Measurements from ENCODE around the gene TBC1D30.

The TBC1D30 gene

DNA sequence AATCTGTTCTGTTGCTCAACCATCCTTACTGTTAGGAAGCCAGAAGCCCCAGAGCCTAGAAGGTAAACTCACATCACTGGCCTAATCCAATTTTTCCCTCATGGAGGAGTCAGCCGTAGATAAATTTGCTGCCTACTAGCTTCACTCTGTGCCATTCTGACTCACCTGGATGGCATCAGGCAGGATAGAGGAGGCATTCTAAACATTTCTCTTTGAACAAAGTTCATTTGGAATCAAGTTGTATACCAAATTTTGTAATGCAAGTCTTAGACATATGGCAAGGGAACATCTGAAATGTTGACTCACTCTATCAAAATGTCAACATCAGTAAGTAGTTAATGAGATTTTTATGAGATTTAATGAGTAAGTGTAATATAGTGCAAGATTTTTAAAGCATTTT is 13.6 kb upstream of the TBC1D30 start:
- no peaks in the 10 kb centered on the region for H3K36me3 ChIP-seq (replicated peaks; ENCODE audit: insufficient read depth, low read length)
- no peaks in the 10 kb centered on the region for H3K9me2 ChIP-seq (replicated peaks; ENCODE audit: insufficient read depth, low read length)
- H3K4me3 ChIP-seq (ENCODE audit: low read length), result no peak overlapping the region
- peaks cover 11% of the 10 kb centered on the region; the same call in 1 of the 2 replicates for H3K79me2 ChIP-seq (ENCODE audit: low read length)
- no peak overlapping the region for H3K4me2 ChIP-seq (ENCODE audit: low read depth, low read length)
- TF ChIP-seq, protein P1, sequence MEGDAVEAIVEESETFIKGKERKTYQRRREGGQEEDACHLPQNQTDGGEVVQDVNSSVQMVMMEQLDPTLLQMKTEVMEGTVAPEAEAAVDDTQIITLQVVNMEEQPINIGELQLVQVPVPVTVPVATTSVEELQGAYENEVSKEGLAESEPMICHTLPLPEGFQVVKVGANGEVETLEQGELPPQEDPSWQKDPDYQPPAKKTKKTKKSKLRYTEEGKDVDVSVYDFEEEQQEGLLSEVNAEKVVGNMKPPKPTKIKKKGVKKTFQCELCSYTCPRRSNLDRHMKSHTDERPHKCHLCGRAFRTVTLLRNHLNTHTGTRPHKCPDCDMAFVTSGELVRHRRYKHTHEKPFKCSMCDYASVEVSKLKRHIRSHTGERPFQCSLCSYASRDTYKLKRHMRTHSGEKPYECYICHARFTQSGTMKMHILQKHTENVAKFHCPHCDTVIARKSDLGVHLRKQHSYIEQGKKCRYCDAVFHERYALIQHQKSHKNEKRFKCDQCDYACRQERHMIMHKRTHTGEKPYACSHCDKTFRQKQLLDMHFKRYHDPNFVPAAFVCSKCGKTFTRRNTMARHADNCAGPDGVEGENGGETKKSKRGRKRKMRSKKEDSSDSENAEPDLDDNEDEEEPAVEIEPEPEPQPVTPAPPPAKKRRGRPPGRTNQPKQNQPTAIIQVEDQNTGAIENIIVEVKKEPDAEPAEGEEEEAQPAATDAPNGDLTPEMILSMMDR (IDR thresholded peaks at IDR 0.05; ENCODE audit: low read length), result no peak
- TF ChIP-seq EZH2phosphoT487 (IDR thresholded peaks at IDR 0.05; ENCODE audit: low read length) (no peak), EZH2 (optimal IDR thresholded peaks at IDR 0.05; ENCODE audit: low read depth, low read length) (no peak)
- H2AFZ ChIP-seq (ENCODE audit: low read length), result no peak overlapping the region
- H3F3A ChIP-seq (ENCODE audit: insufficient read depth, low read length), result peaks cover 12% of the 10 kb centered on the region
- no peaks in the 10 kb centered on the region for H3K9me3 ChIP-seq (replicated peaks; ENCODE audit: insufficient read depth, low read length)
- no peaks in the 10 kb centered on the region for H3K27me3 ChIP-seq (replicated peaks; ENCODE audit: insufficient read depth, low read length)
- H3K4me1 ChIP-seq (ENCODE audit: low read length), result peaks cover 23% of the 10 kb centered on the region
- H3K27ac ChIP-seq (ENCODE audit: low read length), result no peak overlapping the region
- H4K20me1 ChIP-seq (ENCODE audit: insufficient read depth, low read length), result no peaks in the 10 kb centered on the region
- no peak overlapping the region for H3K9ac ChIP-seq (ENCODE audit: low read length)
- DNase-seq, result no peak

DNA sequence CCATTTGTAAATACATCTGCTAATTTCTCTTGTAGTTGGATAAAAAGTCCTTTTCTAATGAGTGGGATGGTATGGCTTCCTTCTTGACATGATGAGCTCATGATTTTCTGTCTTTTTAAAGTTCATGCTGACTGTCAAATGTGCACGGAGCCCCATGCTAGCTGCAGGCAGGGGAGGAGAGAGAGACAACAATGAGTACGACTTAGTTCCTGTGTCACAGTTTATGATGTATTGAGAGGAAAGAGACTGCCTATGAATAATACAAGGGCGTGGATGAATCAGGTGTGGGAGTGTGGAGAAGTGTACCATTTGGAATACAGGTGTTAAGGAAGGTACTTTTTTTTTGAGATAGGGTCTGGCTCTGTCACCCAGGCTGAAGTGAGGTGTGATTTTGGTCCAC is 10.7 kb upstream of the TBC1D30 start:
- H3K27ac ChIP-seq (ENCODE audit: low read length), result no peak overlapping the region
- TF ChIP-seq, protein P1 (IDR thresholded peaks at IDR 0.05; ENCODE audit: low read length), result no peak
- TF ChIP-seq EZH2phosphoT487 (IDR thresholded peaks at IDR 0.05; ENCODE audit: low read length), result no peak
- no peak for TF ChIP-seq EZH2 (optimal IDR thresholded peaks at IDR 0.05; ENCODE audit: low read depth, low read length)
- DNase-seq, result no peak

DNA sequence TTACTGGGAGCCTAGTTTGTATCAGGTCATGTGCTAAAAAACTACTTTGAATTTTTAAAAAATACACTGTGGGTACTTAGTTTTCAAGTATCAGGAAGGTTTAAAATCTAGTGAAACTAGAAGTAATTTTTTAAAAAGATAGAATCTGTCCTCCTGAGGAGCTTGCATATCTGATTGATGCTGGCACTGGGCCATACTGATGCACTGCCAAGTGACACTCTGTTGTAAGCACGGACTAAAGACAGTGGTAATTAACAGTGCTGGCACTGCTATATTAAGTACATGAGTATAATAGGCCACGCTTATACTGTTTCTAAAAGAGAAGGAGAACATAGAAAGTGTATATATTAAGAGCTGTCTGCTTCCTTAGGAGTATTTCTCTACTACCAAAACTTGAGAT is 10.0 kb upstream of the TBC1D30 start:
- Histone ChIP-seq H3K4me1 (ENCODE audit: low read length) (no peaks in the 10 kb centered on the region), H3K27me3 (replicated peaks; ENCODE audit: insufficient read depth, low read length) (no peaks in the 10 kb centered on the region), H3F3A (ENCODE audit: insufficient read depth, low read length) (no peaks in the 10 kb centered on the region), H3K4me3 (ENCODE audit: low read length) (no peak overlapping the region), H4K20me1 (ENCODE audit: insufficient read depth, low read length) (no peaks in the 10 kb centered on the region), H3K27ac (ENCODE audit: low read length) (no peak overlapping the region), H2AFZ (ENCODE audit: low read length) (no peak overlapping the region), H3K4me2 (ENCODE audit: low read depth, low read length) (no peak overlapping the region), H3K9ac (ENCODE audit: low read length) (no peak overlapping the region), H3K36me3 (replicated peaks; ENCODE audit: insufficient read depth, low read length) (no peaks in the 10 kb centered on the region), H3K9me3 (replicated peaks; ENCODE audit: insufficient read depth, low read length) (no peaks in the 10 kb centered on the region), H3K79me2 (ENCODE audit: low read length) (no peaks in the 10 kb centered on the region), H3K9me2 (replicated peaks; ENCODE audit: insufficient read depth, low read length) (no peaks in the 10 kb centered on the region)
- TF ChIP-seq EZH2 (optimal IDR thresholded peaks at IDR 0.05; ENCODE audit: low read depth, low read length), result no peak
- DNase-seq, result no peak

More for the DNA sequence above, 10.7 kb upstream of the TBC1D30 start:
- Histone ChIP-seq H3K79me2 (ENCODE audit: low read length) (no peaks in the 10 kb centered on the region), H3K4me1 (ENCODE audit: low read length) (peaks cover 2% of the 10 kb centered on the region; the same call in 1 of the 2 replicates), H3K4me2 (ENCODE audit: low read depth, low read length) (no peak overlapping the region), H3K36me3 (replicated peaks; ENCODE audit: insufficient read depth, low read length) (no peaks in the 10 kb centered on the region), H3K4me3 (ENCODE audit: low read length) (no peak overlapping the region), H3K9me3 (replicated peaks; ENCODE audit: insufficient read depth, low read length) (no peaks in the 10 kb centered on the region), H4K20me1 (ENCODE audit: insufficient read depth, low read length) (no peaks in the 10 kb centered on the region), H3K9me2 (replicated peaks; ENCODE audit: insufficient read depth, low read length) (no peaks in the 10 kb centered on the region), H2AFZ (ENCODE audit: low read length) (no peak overlapping the region), H3F3A (ENCODE audit: insufficient read depth, low read length) (no peaks in the 10 kb centered on the region), H3K9ac (ENCODE audit: low read length) (no peak overlapping the region), H3K27me3 (replicated peaks; ENCODE audit: insufficient read depth, low read length) (no peaks in the 10 kb centered on the region)

DNA sequence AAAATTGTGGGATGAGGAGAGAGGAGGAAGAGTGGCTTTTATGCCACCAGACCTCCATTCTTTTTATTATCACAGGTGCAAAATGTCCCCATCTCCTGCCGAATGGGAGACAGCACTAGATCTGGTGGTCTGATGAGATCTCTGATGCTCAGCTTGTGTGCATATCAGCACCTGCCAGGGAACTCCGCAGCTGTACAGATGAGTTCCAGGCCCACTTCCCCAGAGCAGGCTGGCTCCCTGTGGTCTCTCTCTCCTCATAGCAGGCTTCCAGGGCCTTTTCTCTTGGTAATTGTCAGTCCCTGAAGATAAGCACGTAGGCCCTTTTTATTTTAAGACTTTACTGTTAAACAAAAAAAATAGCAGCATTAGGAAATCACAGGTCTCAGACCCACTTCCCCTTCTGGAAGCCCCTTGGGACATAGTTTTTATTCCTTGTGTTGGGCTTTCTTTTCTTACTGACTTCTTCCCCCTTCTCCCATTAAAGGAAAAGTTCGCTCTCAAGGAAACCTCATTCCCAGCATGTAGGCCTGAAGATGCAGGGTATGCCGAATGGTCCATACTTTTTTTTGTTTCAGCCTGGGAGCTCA is 4.5 kb upstream of the TBC1D30 start:
- H3K9ac ChIP-seq (ENCODE audit: low read length), result no peak overlapping the region
- H3K4me1 ChIP-seq (ENCODE audit: low read length), result no peaks in the 10 kb centered on the region
- no peaks in the 10 kb centered on the region for H3K9me2 ChIP-seq (replicated peaks; ENCODE audit: insufficient read depth, low read length)
- DNase-seq, result no peak
- no peaks in the 10 kb centered on the region; the same call in 1 of the 2 replicates for H3F3A ChIP-seq (ENCODE audit: insufficient read depth, low read length)
- H3K36me3 ChIP-seq (replicated peaks; ENCODE audit: insufficient read depth, low read length), result no peaks in the 10 kb centered on the region
- H3K9me3 ChIP-seq (replicated peaks; ENCODE audit: insufficient read depth, low read length), result no peaks in the 10 kb centered on the region
- H3K79me2 ChIP-seq (ENCODE audit: low read length), result peaks cover 3% of the 10 kb centered on the region; the same call in 1 of the 2 replicates
- no peaks in the 10 kb centered on the region for H3K27me3 ChIP-seq (replicated peaks; ENCODE audit: insufficient read depth, low read length)
- H3K4me2 ChIP-seq (ENCODE audit: low read depth, low read length), result no peak overlapping the region
- no peak overlapping the region for H2AFZ ChIP-seq (ENCODE audit: low read length)
- H3K27ac ChIP-seq (ENCODE audit: low read length), result no peak overlapping the region
- no peak for TF ChIP-seq EZH2phosphoT487 (IDR thresholded peaks at IDR 0.05; ENCODE audit: low read length)
- TF ChIP-seq EZH2 (optimal IDR thresholded peaks at IDR 0.05; ENCODE audit: low read depth, low read length), result no peak
- TF ChIP-seq, protein P1 (IDR thresholded peaks at IDR 0.05; ENCODE audit: low read length), result no peak
- no peaks in the 10 kb centered on the region for H4K20me1 ChIP-seq (ENCODE audit: insufficient read depth, low read length)
- no peak overlapping the region for H3K4me3 ChIP-seq (ENCODE audit: low read length)
